CD4-positive, alpha-beta T cell treated with Interleukin-17A for 4 hours (primary cell): ENCODE measurements around the gene MAPK11.

Experiments used
- DNase-seq: peaks from one replicate; pipeline ENCODE4 v3.0.0-alpha.2; 2020; ENCODE audit warnings: mixed read lengths

Gene MAPK11

GRCh38 chr22:50221410-50222300, 48.5 kb downstream of the MAPK11 start:
- no peak for DNase-seq

GRCh38 chr22:50220603-50221409, 49.4 kb downstream of the MAPK11 start:
- DNase-seq, result no peak

DNA sequence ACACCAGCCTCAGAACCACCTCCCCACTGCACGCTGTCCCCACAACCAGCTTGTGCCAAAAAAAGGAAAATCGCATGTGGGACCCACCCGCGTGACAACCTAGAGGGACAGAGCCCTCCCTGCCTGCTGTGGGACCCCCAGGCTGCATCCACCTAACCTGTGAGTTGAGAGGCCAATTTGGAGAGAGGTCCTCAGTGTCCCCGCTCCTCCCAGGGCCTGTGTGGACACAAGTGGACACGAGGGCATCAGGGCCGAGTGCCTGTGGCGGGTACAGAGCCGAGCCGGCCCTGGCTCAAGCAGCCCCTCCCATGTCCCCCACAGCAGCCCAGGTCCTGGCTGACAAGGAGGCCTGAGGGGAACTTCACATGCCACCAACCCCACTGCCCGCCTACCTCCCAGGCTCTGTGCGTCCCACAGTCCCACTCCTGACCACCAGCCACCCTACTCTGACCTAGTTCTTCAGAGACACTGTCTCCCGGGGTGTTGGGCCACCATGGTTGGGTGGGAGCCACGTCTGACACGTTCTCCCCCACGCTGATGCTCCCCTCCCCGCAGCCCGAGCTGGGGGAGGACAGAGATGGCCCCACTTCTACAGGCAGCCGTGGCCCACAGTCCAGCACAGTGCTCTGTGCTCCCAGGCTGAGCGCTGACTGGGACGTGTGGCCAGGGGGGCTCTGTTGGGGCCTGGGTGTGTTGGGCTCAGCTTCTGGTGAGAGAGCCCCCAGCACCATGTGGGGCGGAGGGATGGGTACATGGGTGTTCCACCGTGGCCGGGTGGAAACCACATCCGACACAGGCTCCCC, 50.2 kb downstream of the MAPK11 start:
- DNase-seq, result no peak

DNA sequence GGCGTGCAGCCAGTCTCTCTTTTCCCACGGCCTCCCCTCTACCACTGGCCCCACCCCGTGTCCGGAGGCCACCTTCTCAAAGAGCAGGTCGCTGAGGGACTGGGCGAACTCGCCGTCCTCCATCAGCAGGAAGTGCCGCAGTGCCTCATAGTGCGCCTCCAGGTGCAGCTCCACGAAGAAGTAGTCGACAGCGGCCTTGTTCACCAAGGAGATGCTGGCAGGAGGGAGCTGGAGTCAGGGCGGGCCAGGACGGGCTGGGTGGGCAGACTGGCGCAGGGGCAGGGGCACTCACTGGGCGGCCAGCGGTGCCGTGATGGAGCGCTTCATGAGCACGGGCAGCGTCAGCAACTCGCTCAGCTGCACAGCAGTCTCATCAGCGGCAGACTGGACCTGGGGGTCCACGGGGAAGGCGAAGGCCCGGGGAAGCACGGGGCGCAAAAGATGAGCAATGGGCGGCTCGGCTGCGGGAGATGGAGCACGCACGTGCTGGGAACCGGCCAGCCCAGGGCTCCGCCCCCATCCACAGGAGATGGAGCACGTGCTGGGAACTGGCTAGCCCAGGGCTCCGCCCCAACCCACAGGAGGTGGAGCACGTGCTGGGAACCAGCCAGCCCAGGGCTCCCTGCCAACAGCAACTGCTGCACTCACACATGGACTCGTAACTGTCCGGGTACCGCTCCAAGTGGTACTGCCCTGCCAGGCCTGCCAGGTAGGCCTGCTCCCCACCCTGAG, 51.0 kb downstream of the MAPK11 start:
- no peak for DNase-seq

- DNase-seq, result no peak
Observed at GRCh38 chr22:50218153-50218995, 51.8 kb downstream of the MAPK11 start.

DNA sequence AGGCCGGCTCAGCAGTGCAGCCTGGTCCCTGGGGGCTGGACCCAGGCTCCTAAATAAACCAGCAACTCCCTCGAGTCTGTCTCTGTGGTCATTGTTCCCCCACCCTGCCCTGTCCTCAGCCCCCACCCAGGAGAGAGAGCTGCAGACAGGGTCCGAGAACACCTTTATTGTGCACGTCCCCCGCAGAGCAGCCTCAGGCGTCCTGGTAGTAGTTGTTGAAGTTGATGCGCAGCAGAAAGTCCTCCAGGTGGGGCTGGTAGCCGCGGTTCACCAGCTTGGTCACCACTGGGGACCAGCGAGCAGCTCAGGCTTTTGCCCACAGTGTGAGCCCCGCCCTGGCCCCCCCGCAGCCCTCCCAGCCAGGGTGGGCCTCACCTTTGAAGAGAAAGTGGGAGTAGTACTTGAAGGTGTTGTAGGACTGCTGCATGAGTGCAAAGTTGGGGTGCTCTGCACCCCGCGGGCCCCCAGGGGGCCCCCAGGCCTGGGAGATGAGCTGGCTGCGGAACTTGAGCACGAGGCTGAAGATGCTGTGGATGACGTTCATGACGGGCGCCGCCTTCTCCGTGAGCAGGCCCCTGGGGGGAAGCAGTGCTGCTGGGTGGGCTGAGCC, 52.5 kb downstream of the MAPK11 start:
- DNase-seq, result no peak

DNA sequence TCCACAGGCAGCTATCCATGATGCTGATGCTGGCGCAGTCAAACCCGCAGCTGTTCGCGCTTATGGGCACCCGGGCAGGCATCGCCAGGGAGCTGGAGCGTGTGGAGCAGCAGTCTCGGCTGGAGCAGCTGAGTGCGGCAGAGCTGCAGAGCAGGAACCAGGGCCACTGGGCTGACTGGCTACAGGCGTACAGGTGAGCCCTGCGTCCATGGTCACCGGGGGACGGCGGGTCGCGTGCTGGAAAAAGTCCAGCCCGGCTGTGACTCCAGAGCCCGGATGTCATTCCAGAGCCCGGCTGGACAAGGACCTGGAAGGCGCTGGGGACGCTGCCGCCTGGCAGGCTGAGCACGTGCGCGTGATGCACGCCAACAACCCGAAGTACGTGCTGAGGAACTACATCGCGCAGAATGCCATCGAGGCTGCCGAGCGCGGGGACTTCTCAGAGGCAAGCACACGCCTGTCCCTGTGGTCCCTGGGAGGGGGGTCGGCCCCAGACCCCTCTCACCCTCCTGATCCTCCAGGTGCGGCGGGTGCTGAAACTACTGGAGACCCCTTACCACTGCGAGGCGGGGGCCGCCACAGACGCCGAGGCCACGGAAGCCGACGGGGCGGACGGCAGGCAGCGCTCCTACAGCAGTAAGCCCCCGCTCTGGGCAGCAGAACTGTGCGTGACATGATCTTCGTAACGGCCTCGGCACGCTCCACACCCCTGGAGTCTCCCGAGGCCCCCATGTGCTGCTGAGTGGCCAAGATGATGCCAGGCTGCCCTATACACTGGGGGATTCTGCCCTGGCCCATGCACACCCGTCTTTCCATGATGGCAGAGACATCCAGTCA, 53.3 kb downstream of the MAPK11 start:
- no peak for DNase-seq

DNA sequence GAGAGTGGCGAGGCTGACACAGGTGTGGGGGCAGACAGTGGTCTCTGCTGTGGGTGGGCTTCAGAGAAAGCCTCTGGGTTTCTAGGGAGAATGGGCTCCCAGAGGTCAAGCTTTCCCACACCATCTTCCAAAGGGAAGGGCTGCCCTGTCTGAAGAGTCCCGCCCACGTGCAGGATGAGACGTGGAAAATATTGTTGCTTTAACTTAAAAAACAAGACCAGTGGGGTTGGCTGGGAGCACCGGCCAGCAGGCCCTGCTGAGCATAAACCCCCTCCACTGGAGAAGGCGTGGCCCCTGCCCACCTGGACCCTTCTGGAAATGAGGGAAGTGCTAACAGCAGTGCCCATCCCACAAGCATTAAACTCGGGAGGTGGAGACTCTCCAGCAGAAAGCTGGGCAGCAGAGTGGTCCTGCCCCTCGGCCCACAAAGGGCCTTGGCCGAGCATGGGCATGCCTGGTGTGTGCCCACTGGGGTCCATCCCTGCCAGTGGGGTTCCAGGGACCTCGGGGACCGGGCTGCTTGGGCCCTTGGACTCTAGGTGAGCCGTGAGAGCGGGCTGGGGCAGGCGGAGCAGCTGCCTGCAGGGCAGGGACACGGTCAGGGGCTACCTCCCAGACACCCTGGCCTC, 54.0 kb downstream of the MAPK11 start:
- no peak for DNase-seq

DNA sequence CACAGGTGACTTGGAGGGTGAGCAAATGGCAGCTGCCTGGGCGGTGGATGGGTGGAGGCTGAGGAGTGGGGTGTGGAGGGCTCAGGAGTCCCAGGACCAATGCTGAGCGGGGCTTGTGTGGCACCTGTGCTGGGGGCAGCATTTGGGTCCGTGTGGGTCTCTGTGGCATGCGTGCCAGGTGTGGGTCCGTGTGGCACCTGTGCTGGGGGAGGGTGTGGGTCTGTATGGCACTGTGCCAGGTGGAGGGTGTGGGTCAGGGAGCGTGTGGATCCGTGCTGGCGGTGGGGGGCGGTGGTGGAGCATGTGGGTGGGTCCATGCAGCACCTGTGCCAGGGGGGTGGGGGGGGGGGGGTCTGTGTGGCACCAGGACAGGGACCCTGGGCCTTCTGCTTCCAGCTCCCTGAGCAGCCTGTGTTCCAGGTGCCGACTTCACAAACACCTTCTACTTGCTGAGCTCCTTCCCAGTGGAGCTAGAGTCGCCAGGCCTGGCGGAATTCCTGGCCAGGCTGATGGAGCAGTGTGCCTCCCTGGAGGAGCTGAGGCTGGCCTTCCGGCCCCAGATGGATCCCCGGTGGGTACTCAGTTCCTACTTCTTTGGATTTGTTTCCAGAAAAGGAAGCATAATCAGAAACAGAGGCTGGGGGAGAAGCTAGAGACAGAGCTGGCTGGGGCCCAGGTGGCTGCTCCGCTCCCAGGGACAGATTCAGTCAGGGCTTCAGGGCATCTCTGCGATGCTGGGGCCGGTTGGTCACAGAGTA, 54.7 kb downstream of the MAPK11 start:
- DNase-seq, result no peak
